Measurements from ENCODE around the gene PLCH2.

Gene PLCH2

DNA sequence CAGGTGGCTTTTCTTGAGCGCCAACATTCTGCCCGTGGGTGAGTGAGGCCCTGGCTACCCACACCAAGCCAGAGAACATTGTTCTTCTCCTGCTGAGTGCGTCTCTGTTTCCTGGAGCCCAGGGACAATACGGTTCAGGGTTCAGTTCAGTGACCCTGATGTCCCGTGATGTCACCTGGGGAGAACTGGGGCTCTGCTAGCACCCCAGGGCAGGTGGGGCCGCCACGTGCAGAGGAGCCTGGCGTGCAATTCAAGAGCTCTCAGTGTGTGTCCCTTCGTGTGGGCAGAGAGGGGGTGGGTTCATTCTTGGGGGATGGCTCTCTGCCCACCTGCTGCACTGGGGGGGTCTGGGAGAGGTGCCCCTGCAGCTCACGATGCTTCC, 45.5 kb upstream of the PLCH2 start:
- TF ChIP-seq, protein P1, sequence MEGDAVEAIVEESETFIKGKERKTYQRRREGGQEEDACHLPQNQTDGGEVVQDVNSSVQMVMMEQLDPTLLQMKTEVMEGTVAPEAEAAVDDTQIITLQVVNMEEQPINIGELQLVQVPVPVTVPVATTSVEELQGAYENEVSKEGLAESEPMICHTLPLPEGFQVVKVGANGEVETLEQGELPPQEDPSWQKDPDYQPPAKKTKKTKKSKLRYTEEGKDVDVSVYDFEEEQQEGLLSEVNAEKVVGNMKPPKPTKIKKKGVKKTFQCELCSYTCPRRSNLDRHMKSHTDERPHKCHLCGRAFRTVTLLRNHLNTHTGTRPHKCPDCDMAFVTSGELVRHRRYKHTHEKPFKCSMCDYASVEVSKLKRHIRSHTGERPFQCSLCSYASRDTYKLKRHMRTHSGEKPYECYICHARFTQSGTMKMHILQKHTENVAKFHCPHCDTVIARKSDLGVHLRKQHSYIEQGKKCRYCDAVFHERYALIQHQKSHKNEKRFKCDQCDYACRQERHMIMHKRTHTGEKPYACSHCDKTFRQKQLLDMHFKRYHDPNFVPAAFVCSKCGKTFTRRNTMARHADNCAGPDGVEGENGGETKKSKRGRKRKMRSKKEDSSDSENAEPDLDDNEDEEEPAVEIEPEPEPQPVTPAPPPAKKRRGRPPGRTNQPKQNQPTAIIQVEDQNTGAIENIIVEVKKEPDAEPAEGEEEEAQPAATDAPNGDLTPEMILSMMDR (IDR thresholded peaks at IDR 0.05; ENCODE audit: extremely low read depth, insufficient read depth, missing control alignments) = no peak
- in situ Hi-C loops (cut with MboI; ENCODE audit: low pct_unique_long_range_greater_than_20kb, low sequenced_read_pairs, unreplicated experiment) = no loop called here
- no peak for DNase-seq (ENCODE audit: low spot score)

DNA sequence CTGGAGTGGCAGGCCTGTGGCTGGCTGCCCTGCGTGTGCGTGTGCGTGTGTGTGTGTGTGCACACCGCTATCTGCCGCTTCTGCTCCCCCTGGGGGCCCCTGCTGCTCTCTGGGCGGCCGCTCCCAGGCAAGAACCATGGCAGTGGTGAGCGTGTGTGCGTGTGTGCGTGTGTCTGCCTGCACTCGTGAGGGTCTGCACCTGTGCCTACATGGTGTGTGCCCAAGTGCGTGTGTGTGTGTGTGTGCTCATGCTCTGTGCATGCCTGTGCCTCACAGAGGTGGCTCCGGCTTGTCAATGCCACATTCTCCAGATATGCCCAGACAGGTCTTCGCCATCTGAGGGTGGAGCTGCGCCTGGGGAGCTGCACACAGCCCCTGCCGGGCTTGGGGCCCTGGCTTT, 45.0 kb upstream of the PLCH2 start:
- DNase-seq (ENCODE audit: low spot score) = no peak
- TF ChIP-seq, protein P1 (IDR thresholded peaks at IDR 0.05; ENCODE audit: extremely low read depth, insufficient read depth, missing control alignments) = no peak
- in situ Hi-C loops (cut with MboI; ENCODE audit: low pct_unique_long_range_greater_than_20kb, low sequenced_read_pairs, unreplicated experiment) = no loop called here

DNA sequence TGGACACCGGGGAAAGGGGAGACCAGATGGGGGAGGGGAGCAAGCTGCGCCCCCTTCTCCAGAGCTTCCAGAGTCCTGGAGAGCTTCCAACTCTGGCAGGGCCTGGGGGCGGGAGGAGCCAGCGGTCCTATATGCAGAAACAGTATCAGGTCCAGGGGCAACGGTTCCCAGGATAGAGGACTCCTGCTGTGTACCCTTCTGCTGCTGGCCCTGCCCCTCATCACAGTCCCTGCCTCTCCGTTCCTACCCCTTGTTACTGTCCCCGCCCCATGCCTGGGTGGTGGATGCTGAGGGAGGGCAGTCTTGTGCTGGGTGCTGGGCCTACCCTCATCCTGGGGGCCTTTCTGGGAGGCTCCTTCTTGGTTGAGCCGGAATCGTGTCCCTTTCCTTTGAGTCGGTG, 44.6 kb upstream of the PLCH2 start:
- TF ChIP-seq, protein P1 (IDR thresholded peaks at IDR 0.05; ENCODE audit: extremely low read depth, insufficient read depth, missing control alignments) = no peak
- in situ Hi-C loops (cut with MboI; ENCODE audit: low pct_unique_long_range_greater_than_20kb, low sequenced_read_pairs, unreplicated experiment) = no loop called here
- no peak for DNase-seq (ENCODE audit: low spot score)

DNA sequence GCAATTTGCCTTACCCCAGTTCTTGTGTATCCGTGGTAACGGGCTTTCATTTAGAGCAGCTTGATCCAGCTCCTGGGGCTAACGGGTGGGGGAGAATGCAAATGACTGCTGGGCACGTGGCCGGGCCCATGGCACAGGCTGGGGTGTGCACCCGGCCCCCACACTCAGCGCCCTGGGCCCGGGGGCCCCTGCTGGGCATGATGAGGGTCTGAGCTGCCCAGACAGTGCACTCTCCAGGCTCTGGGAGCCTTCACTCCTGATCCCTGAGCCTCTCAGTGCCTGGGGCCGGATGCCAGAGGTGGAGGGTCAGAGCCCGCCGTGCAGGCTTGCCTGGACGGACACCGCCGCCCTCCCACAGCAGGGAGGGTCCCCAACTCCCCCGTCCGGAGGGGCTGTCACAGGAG, 43.6 kb upstream of the PLCH2 start:
- no peak for DNase-seq (ENCODE audit: low spot score)
- TF ChIP-seq, protein P1 (IDR thresholded peaks at IDR 0.05; ENCODE audit: extremely low read depth, insufficient read depth, missing control alignments) = no peak
- in situ Hi-C loops (cut with MboI; ENCODE audit: low pct_unique_long_range_greater_than_20kb, low sequenced_read_pairs, unreplicated experiment) = no loop called here

DNA sequence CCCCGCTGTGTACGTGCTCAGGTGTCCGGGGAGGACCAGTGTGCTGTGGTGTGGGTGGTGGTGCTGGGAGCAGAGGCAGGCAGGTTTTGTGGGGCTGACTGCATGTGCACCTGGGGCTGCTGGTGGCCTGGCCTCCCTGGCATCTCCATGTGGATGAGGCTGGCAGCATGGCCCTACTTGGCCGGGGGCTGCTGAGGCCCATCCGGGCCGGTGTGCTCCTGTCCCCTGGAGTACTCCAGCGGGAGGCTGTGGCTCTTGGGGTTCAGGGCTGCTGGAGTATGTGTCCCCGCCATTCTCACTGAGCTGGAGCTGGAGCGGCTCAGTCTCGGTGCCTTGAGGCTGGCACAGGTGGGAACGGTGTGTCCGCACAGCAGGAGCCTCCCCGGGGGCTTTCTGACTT, 42.9 kb upstream of the PLCH2 start:
- in situ Hi-C loops (cut with MboI; ENCODE audit: low pct_unique_long_range_greater_than_20kb, low sequenced_read_pairs, unreplicated experiment) = no loop called here
- TF ChIP-seq, protein P1 (IDR thresholded peaks at IDR 0.05; ENCODE audit: extremely low read depth, insufficient read depth, missing control alignments) = no peak
- DNase-seq (ENCODE audit: low spot score) = no peak

DNA sequence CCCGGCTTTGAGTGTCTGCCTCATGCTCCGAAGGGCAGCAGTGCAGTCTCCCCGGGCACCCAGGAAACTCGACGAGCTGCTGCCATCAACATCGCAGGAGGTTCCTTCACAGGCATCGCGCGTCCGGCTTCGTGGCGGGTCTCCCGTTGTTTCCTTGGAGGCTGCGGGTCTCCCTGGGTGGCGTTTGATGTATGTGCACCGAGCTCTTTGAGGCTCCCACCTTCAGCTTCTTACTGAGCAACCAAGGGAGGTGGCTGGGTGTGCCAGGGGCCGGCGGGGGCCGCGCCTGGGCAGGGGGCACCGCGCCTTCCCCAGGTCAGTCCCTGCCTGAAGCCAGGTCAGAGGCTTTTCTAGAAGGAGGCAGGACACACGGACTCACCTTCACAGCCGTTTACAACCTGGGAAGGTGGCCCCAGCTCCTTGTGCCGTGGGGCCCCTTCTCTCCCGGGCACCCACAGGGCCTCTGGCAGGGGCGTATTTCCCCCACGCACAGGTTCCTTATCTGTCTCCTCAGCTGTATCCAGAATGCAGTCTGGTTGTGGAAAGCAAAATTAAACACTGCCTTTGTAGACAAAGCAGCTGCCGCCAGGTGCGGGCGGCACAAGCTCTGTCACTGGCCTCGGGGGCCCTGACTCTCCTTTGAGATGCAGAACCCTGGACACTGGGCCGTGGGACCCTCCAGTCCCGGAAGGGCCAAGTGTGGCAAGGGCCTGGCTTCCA, 42.0 kb upstream of the PLCH2 start:
- TF ChIP-seq, protein P1 (IDR thresholded peaks at IDR 0.05; ENCODE audit: extremely low read depth, insufficient read depth, missing control alignments) = no peak
- in situ Hi-C loops (cut with MboI; ENCODE audit: low pct_unique_long_range_greater_than_20kb, low sequenced_read_pairs, unreplicated experiment) = no loop called here
- DNase-seq (ENCODE audit: low spot score) = no peak

Measured in GM13977 (cell line).